Testis (tissue), 2 donors: ENCODE data around the gene TMEM185B.

Source experiments
- POLR2A ChIP-seq: fragments of 450-650 bp; IDR thresholded peaks from one replicate; pipeline ENCODE4 v1.6.1; 2017; ENCODE audit warnings: antibody characterized with exemption, mild to moderate bottlenecking, moderate library complexity
- TF ChIP-seq, protein P1 (sequence below), 3 experiments: fragments of 450-650 bp in 2 of 3; fragments of 200-600 bp in 1 of 3; sonication (generic) in 1 of 3; IDR thresholded peaks; one replicate each; pipeline ENCODE4 v1.5.1; 2016 to 2019; ENCODE audit warnings: antibody characterized with exemption in 3 of 3, mild to moderate bottlenecking in 2 of 3, moderate library complexity in 1 of 3

DNA sequence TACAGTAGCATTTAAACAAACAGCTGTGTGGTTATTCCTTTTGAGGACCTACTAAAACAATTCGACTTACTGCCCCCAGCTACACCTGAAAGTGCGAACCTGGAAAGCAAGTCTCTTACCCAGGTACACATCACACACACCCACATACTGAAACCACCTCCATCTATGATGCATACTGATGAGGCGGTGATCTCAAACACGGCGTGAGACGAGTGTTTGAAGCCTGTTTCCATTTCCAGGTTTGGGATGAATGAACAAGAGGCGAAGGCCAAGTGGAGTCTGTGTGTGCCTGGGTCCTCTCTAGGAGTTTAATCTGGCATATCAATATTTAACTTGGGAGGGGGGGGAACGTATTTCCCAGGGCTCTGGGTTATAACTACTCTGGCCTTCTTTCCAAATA is 1.6 kb downstream of the TMEM185B start:
- TF ChIP-seq POLR2A: no peak
- TF ChIP-seq, protein P1, sequence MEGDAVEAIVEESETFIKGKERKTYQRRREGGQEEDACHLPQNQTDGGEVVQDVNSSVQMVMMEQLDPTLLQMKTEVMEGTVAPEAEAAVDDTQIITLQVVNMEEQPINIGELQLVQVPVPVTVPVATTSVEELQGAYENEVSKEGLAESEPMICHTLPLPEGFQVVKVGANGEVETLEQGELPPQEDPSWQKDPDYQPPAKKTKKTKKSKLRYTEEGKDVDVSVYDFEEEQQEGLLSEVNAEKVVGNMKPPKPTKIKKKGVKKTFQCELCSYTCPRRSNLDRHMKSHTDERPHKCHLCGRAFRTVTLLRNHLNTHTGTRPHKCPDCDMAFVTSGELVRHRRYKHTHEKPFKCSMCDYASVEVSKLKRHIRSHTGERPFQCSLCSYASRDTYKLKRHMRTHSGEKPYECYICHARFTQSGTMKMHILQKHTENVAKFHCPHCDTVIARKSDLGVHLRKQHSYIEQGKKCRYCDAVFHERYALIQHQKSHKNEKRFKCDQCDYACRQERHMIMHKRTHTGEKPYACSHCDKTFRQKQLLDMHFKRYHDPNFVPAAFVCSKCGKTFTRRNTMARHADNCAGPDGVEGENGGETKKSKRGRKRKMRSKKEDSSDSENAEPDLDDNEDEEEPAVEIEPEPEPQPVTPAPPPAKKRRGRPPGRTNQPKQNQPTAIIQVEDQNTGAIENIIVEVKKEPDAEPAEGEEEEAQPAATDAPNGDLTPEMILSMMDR (IDR thresholded peaks at IDR 0.05): no peak
